OCI-LY1 (cell line): ENCODE measurements around the gene JCAD.

ENCODE experiments used
- H2AFZ ChIP-seq: fragments of 200-600 bp; sonication (generic), shearing (Covaris generic); 2 replicates; pipeline ENCODE4 v1.6.0; 2014; ENCODE audit warnings: antibody characterized with exemption, mild to moderate bottlenecking, low read length
- H3F3A ChIP-seq: fragments of 200-600 bp; sonication (generic), shearing (Covaris generic); 2 replicates; pipeline ENCODE4 v1.6.0; 2014; ENCODE audit warnings: mild to moderate bottlenecking, antibody characterized with exemption, low read length, moderate library complexity; ENCODE audit not compliant: insufficient read depth
- H3K27ac ChIP-seq: fragments of 200-600 bp; sonication (generic); 2 replicates; pipeline ENCODE4 v1.5.1; 2014; ENCODE audit warnings: low read length, mixed run types, mild to moderate bottlenecking, low read depth; ENCODE audit not compliant: poor library complexity, severe bottlenecking
- H3K27me3 ChIP-seq: fragments of 200-600 bp; sonication (generic); 2 replicates; pipeline ENCODE4 v1.6.0; 2014; ENCODE audit warnings: antibody characterized with exemption, mild to moderate bottlenecking, low read length, moderate library complexity; ENCODE audit not compliant: insufficient read depth
- H3K36me3 ChIP-seq: fragments of 200-600 bp; sonication (generic); 2 replicates; pipeline ENCODE4 v1.6.1; 2014; ENCODE audit warnings: mild to moderate bottlenecking, antibody characterized with exemption, low read length, moderate library complexity, mixed read lengths; ENCODE audit not compliant: insufficient read depth
- H3K4me1 ChIP-seq: fragments of 200-600 bp; sonication (generic); 2 replicates; pipeline ENCODE4 v1.5.1; 2014; ENCODE audit warnings: mild to moderate bottlenecking, low read length, moderate library complexity; ENCODE audit not compliant: insufficient read depth, severe bottlenecking
- H3K4me2 ChIP-seq: fragments of 200-600 bp; sonication (generic), shearing (Covaris generic); 2 replicates; pipeline ENCODE4 v1.6.1; 2014; ENCODE audit warnings: low read length
- H3K4me3 ChIP-seq: fragments of 200-600 bp; sonication (generic); 2 replicates; pipeline ENCODE4 v1.5.1; 2014; ENCODE audit warnings: low read length, low read depth, mild to moderate bottlenecking, mixed read lengths; ENCODE audit not compliant: poor library complexity, severe bottlenecking
- H3K79me2 ChIP-seq: fragments of 200-600 bp; shearing (Covaris generic); 2 replicates; pipeline ENCODE4 v1.6.1; 2016; ENCODE audit warnings: mixed run types, low read length, mixed read lengths; ENCODE audit not compliant: insufficient read depth
- H3K9ac ChIP-seq: fragments of 200-600 bp; sonication (generic), shearing (Covaris generic); 2 replicates; pipeline ENCODE4 v1.6.1; 2014; ENCODE audit warnings: mild to moderate bottlenecking, low read length, mixed read lengths
- H3K9me2 ChIP-seq: fragments of 200-600 bp; sonication (generic), shearing (Covaris generic); 2 replicates; pipeline ENCODE4 v1.6.1; 2014; ENCODE audit warnings: low read depth, mild to moderate bottlenecking, low read length, mixed read lengths
- H3K9me3 ChIP-seq: fragments of 200-600 bp; shearing (Covaris generic); 2 replicates; pipeline ENCODE4 v1.6.1; 2014; ENCODE audit warnings: low read length, mixed read lengths
- H4K20me1 ChIP-seq: fragments of 200-600 bp; sonication (generic), shearing (Covaris generic); 2 replicates; pipeline ENCODE4 v1.6.0; 2016; ENCODE audit warnings: mild to moderate bottlenecking, low read length; ENCODE audit not compliant: insufficient read depth
- EZH2 ChIP-seq: fragments of 200-600 bp; sonication (generic), shearing (Covaris generic); IDR thresholded peaks from 2 replicates; pipeline ENCODE4 v1.8.0; 2017; ENCODE audit warnings: borderline replicate concordance, mixed run types, mild to moderate bottlenecking, antibody characterized with exemption, low read length, moderate library complexity, mixed read lengths
- TF ChIP-seq, protein P1 (sequence below): fragments of 200-600 bp; sonication (generic), shearing (Covaris generic); IDR thresholded peaks from 2 replicates; pipeline ENCODE4 v1.5.1; 2017; ENCODE audit warnings: mild to moderate bottlenecking, antibody characterized with exemption, low read length, moderate library complexity, mixed read lengths

JCAD gene

DNA sequence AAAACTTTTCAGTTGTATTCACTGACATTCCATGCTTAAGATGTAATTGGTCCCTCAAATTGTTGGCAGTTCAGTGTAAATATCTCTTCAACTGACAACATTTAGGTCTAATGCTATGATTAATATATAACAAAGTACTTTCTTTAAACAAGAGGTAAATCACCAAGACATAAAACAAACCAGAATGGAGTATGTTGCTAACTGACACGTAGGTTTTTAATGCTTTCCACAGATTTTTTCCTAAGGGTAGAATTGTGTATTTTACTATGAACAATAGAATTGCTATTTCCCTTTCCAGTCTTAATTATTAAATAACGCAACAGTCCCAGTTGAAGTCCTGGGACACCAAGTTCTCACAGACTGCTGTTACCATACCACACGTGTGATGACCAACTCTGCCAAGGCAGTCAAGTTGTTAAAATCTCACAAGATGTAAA, 4.1 kb downstream of the JCAD start:
- H3K4me2 ChIP-seq = no peak overlapping the region
- H3K9me3 ChIP-seq = no peaks in the 10 kb centered on the region
- H3K4me3 ChIP-seq = no peak overlapping the region
- no peak overlapping the region for H2AFZ ChIP-seq
- no peaks in the 10 kb centered on the region for H4K20me1 ChIP-seq
- H3K9me2 ChIP-seq = no peaks in the 10 kb centered on the region
- TF ChIP-seq, protein P1, sequence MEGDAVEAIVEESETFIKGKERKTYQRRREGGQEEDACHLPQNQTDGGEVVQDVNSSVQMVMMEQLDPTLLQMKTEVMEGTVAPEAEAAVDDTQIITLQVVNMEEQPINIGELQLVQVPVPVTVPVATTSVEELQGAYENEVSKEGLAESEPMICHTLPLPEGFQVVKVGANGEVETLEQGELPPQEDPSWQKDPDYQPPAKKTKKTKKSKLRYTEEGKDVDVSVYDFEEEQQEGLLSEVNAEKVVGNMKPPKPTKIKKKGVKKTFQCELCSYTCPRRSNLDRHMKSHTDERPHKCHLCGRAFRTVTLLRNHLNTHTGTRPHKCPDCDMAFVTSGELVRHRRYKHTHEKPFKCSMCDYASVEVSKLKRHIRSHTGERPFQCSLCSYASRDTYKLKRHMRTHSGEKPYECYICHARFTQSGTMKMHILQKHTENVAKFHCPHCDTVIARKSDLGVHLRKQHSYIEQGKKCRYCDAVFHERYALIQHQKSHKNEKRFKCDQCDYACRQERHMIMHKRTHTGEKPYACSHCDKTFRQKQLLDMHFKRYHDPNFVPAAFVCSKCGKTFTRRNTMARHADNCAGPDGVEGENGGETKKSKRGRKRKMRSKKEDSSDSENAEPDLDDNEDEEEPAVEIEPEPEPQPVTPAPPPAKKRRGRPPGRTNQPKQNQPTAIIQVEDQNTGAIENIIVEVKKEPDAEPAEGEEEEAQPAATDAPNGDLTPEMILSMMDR = no peak
- no peak for TF ChIP-seq EZH2
- no peaks in the 10 kb centered on the region for H3F3A ChIP-seq
- H3K79me2 ChIP-seq = no peaks in the 10 kb centered on the region
- no peak overlapping the region for H3K27ac ChIP-seq
- H3K4me1 ChIP-seq = no peaks in the 10 kb centered on the region
- no peak overlapping the region for H3K9ac ChIP-seq
- H3K27me3 ChIP-seq = 0 out of 2 replicates have a peak, but pooled peaks cover 6% of the 10 kb centered on the region
- no peaks in the 10 kb centered on the region for H3K36me3 ChIP-seq

DNA sequence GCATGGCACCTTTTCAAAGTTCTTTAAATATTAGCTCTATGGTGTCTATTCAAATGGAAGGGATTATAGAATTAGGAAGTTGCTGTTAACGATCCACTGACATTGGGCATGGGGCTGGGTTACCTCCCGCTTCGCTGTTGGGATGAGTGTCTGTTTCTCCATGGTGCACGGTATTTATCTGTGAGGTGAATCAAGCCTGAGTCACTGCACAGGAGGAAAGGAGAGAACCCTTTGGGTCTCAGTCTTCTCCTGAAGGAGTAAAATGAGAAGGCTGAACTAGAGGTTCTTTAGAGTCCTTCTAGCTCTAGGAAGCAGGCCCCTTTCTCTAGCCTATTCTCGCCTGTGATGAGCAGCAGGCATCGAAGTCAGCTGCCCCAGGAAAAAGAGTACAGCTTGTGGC, 7.3 kb downstream of the JCAD start:
- no peak for TF ChIP-seq EZH2
- TF ChIP-seq, protein P1 = no peak
- Histone ChIP-seq H3K9me3 (no peaks in the 10 kb centered on the region), H3K27ac (no peak overlapping the region), H3K9ac (no peak overlapping the region), H3K4me2 (no peak overlapping the region), H3K4me3 (no peak overlapping the region), H3K27me3 (0 out of 2 replicates have a peak, but pooled peaks cover 3% of the 10 kb centered on the region), H2AFZ (no peak overlapping the region), H4K20me1 (no peaks in the 10 kb centered on the region), H3K36me3 (no peaks in the 10 kb centered on the region), H3K79me2 (no peaks in the 10 kb centered on the region), H3F3A (no peaks in the 10 kb centered on the region), H3K9me2 (no peaks in the 10 kb centered on the region), H3K4me1 (no peaks in the 10 kb centered on the region)

DNA sequence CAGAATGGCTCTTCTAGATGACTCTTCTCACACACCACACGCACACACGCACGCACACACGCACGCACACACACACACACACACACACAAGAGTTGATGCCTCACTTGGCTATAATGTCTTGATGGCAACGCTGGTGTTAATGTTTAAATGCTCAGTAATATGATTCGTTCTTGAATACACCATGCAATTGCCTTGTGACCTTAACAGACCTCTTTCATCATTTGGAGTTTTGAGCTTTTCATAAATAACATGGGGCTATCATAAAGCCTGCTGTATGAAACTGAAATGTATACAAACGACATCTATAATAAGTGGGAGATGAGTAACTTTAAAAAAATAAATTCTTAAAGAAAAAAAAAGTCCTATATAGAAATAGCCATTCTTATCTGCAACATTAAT, 8.2 kb downstream of the JCAD start:
- Histone ChIP-seq H3K4me2 (no peak overlapping the region), H4K20me1 (no peaks in the 10 kb centered on the region), H2AFZ (no peak overlapping the region), H3K9me3 (no peaks in the 10 kb centered on the region), H3K79me2 (no peaks in the 10 kb centered on the region), H3K27me3 (0 out of 2 replicates have a peak, but pooled peaks cover 3% of the 10 kb centered on the region), H3K36me3 (no peaks in the 10 kb centered on the region), H3K9me2 (no peaks in the 10 kb centered on the region), H3K27ac (no peak overlapping the region), H3K4me1 (no peaks in the 10 kb centered on the region), H3K9ac (no peak overlapping the region), H3K4me3 (no peak overlapping the region), H3F3A (no peaks in the 10 kb centered on the region)
- TF ChIP-seq EZH2 = no peak
- TF ChIP-seq, protein P1 = no peak
